ENCODE results near the gene YPEL1.
"Not testable (repeated sequence)": the region's sequence is repeated elsewhere in the genome, so short reads cannot be mapped to it uniquely, and the experiment has no call there.

The YPEL1 gene

DNA sequence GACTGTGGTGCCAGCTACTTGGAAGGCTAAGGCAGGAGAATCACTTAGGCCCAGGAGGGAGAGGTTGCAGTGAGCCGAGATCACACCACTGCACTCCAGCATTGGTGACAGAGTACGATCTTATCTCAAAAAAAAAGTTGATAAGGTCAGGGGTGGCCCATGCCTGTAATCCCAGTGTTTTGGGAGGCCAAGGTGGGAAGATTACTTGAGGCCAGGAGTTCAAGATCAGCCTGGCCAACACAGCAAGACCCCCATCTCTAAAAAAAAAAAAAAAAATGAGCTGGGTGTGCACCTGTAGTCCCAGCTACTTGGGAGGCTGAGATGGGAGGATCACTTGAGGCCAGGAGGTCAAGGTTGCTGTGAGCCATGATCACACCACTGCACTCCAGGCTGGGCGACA, 6.4 kb downstream of the YPEL1 start:
- not testable (repeated sequence) for H3K36me3 ChIP-seq (ENCODE audit: insufficient read depth, low read length); H3K4me3 ChIP-seq (ENCODE audit: low read depth in 1 of 2, low read length in 2 of 2); H3K4me1 ChIP-seq (ENCODE audit: insufficient read depth, low read length); H3K27ac ChIP-seq (ENCODE audit: low read depth, low read length); H3K9me3 ChIP-seq (ENCODE audit: low read length); H3K27me3 ChIP-seq (ENCODE audit: control insufficient read depth in 1 of 2, insufficient read depth in 2 of 2, low read length in 2 of 2); H3K9ac ChIP-seq (ENCODE audit: low read length)

DNA sequence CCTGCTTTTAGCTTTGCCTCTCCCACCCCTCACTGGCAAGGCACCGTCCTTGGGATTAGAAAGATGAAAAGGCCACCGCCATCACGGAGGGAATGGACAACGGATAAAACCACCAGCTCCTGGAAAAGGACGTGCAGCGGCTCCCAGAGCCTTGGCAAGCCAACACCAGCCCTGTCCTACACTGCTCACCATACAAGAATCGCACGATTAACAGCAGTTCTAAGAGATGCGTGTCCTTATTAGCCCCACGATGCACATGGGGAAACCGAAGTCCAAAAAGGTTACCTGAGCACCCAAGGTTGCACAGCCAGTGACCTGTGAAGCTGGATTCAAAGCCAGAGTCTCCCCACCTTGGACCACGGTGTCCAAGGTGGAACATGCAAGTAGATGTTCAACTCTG, 7.3 kb downstream of the YPEL1 start:
- no peak overlapping the region for H3K4me3 ChIP-seq (ENCODE audit: low read depth in 1 of 2, low read length in 2 of 2)
- no peaks in the 10 kb centered on the region for H3K27me3 ChIP-seq (ENCODE audit: control insufficient read depth in 1 of 2, insufficient read depth in 2 of 2, low read length in 2 of 2)
- H3K9ac ChIP-seq (ENCODE audit: low read length) = no peak overlapping the region
- no peak overlapping the region for H3K27ac ChIP-seq (ENCODE audit: low read depth, low read length)
- H3K9me3 ChIP-seq (ENCODE audit: low read length) = no peaks in the 10 kb centered on the region
- H3K36me3 ChIP-seq (ENCODE audit: insufficient read depth, low read length) = no peaks in the 10 kb centered on the region
- no peaks in the 10 kb centered on the region for H3K4me1 ChIP-seq (ENCODE audit: insufficient read depth, low read length)

DNA sequence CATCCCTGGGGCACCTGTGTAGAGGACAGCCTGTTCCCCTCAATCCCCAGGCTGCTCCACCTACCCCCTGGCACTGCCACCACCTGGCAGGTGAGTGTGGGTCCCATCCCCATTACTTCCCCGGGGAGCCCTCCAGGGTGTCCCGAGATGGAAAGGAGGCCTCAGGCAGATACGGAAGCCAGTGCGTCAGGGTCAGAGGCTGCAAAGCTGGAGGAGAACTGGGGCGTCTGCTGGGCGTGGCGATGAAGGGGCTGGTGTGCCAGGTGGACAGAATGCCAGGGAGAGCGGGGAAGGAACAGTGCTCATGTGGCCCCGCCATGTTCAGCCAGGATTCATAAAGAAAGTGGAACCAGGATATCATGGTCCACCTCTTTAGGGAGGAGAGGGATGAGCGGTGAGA, 7.8 kb downstream of the YPEL1 start:
- Histone ChIP-seq H3K9me3 (ENCODE audit: low read length) (no peaks in the 10 kb centered on the region), H3K27ac (ENCODE audit: low read depth, low read length) (no peak overlapping the region), H3K4me3 (ENCODE audit: low read depth in 1 of 2, low read length in 2 of 2) (no peak overlapping the region), H3K36me3 (ENCODE audit: insufficient read depth, low read length) (no peaks in the 10 kb centered on the region), H3K4me1 (ENCODE audit: insufficient read depth, low read length) (no peaks in the 10 kb centered on the region), H3K9ac (ENCODE audit: low read length) (no peak overlapping the region), H3K27me3 (ENCODE audit: control insufficient read depth in 1 of 2, insufficient read depth in 2 of 2, low read length in 2 of 2) (no peaks in the 10 kb centered on the region)

DNA sequence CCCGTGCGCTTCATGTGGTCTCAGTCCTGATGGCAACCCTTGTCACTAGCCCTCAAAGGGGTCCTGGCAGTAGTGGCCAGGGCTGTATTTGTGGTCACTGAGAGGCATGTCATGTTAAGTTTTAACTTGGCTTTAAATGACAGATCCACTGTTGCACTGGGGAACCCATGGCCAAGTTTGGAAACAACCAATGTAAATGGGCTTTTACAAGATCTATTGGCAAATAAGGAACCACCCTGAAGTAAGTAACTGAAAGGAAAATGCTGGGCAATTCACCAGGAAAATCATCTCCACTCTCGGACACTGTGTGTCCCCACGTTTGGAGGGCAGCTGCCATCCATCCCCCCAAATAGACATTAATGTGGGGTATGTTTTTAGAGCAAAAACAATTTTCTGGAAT, 8.4 kb downstream of the YPEL1 start:
- no peaks in the 10 kb centered on the region for H3K9me3 ChIP-seq (ENCODE audit: low read length)
- no peaks in the 10 kb centered on the region for H3K36me3 ChIP-seq (ENCODE audit: insufficient read depth, low read length)
- H3K27me3 ChIP-seq (ENCODE audit: control insufficient read depth in 1 of 2, insufficient read depth in 2 of 2, low read length in 2 of 2) = no peaks in the 10 kb centered on the region
- H3K4me3 ChIP-seq (ENCODE audit: low read depth in 1 of 2, low read length in 2 of 2) = no peak overlapping the region
- no peaks in the 10 kb centered on the region for H3K4me1 ChIP-seq (ENCODE audit: insufficient read depth, low read length)
- H3K27ac ChIP-seq (ENCODE audit: low read depth, low read length) = no peak overlapping the region
- no peak overlapping the region for H3K9ac ChIP-seq (ENCODE audit: low read length)

DNA sequence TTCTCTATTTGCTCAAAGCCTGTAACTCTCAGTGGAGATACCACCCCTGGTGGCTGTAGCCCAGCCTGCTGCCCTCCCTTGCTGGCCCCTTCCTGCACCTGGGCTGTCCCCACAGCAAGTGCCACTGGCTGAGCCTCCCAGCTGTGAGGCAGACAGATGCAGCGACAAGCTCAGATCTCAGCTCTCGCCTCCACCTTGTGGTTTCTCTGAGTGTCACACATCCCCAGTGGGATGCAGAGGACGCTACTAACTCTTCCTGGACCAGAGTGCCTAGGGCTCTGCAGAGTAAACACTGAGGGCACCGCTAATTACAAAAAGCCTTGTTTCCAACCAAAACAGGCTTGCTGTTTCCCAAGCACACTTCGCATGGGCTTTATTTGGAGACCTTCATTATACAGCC, 8.9 kb downstream of the YPEL1 start:
- Histone ChIP-seq H3K4me1 (ENCODE audit: insufficient read depth, low read length) (no peaks in the 10 kb centered on the region), H3K27me3 (ENCODE audit: control insufficient read depth in 1 of 2, insufficient read depth in 2 of 2, low read length in 2 of 2) (no peaks in the 10 kb centered on the region), H3K27ac (ENCODE audit: low read depth, low read length) (no peak overlapping the region), H3K9ac (ENCODE audit: low read length) (no peak overlapping the region), H3K4me3 (ENCODE audit: low read depth in 1 of 2, low read length in 2 of 2) (no peak overlapping the region), H3K36me3 (ENCODE audit: insufficient read depth, low read length) (no peaks in the 10 kb centered on the region), H3K9me3 (ENCODE audit: low read length) (no peaks in the 10 kb centered on the region)

DNA sequence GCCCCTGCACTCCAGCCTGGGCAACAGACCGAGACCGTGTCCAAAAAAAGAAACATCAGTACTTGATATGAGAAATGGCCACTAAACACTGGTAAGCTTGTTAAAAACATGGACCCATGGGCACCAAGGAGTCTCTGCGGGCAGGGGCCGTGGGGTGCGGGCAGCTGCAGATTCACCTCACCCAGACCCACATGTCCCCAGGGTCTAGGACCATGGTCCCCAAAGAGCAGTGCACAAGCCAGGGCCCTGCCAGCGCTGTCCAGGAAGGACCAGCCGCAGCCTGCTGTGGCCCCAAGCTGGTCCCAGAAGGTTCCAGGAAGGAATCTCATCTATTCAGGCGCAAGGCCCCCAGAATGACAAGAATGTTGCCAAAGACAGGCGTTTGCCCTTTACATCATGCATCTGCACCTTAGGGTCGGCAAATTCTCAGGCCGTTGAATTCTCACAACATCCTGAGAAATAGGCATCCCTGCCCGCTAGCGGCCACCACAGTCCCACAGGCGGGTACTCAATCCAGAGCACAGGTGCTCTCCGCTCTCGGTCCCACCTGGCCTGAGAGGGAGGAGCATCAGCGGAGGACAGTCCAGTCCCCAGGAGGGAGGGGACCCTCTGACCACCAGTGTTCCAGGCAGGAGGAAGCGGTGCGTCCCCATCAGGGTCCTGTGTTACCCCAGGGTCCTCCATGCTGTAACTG, 9.5 kb downstream of the YPEL1 start:
- H3K9ac ChIP-seq (ENCODE audit: low read length) = no peak overlapping the region
- H3K4me1 ChIP-seq (ENCODE audit: insufficient read depth, low read length) = no peaks in the 10 kb centered on the region
- H3K27me3 ChIP-seq (ENCODE audit: control insufficient read depth in 1 of 2, insufficient read depth in 2 of 2, low read length in 2 of 2) = no peaks in the 10 kb centered on the region
- H3K27ac ChIP-seq (ENCODE audit: low read depth, low read length) = no peak overlapping the region
- H3K4me3 ChIP-seq (ENCODE audit: low read depth in 1 of 2, low read length in 2 of 2) = no peak overlapping the region
- H3K36me3 ChIP-seq (ENCODE audit: insufficient read depth, low read length) = no peaks in the 10 kb centered on the region
- H3K9me3 ChIP-seq (ENCODE audit: low read length) = no peaks in the 10 kb centered on the region

DNA sequence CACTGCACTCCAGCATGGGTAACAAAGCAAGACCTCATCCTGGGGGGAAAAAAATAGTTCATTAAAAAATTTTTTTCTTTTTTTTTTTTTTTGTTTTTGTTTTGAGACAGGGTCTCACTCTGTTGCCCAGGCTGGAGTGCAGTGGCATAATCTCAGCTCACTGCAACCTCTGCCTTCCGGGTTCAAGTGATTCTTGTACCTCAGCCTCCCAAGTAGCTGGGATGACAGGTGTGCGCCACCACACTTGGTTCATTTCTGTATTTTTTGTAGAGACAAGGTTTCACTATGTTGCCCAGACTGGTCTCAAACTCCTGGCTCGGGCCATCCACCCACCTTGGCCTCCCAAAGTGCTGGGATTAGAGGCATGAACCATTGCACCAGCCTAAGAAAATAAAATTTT, 11.1 kb downstream of the YPEL1 start:
- H3K9ac ChIP-seq (ENCODE audit: low read length); H3K27ac ChIP-seq (ENCODE audit: low read depth, low read length); H3K4me1 ChIP-seq (ENCODE audit: insufficient read depth, low read length); H3K27me3 ChIP-seq (ENCODE audit: control insufficient read depth in 1 of 2, insufficient read depth in 2 of 2, low read length in 2 of 2); H3K4me3 ChIP-seq (ENCODE audit: low read depth in 1 of 2, low read length in 2 of 2); H3K36me3 ChIP-seq (ENCODE audit: insufficient read depth, low read length); H3K9me3 ChIP-seq (ENCODE audit: low read length): not testable (repeated sequence)

DNA sequence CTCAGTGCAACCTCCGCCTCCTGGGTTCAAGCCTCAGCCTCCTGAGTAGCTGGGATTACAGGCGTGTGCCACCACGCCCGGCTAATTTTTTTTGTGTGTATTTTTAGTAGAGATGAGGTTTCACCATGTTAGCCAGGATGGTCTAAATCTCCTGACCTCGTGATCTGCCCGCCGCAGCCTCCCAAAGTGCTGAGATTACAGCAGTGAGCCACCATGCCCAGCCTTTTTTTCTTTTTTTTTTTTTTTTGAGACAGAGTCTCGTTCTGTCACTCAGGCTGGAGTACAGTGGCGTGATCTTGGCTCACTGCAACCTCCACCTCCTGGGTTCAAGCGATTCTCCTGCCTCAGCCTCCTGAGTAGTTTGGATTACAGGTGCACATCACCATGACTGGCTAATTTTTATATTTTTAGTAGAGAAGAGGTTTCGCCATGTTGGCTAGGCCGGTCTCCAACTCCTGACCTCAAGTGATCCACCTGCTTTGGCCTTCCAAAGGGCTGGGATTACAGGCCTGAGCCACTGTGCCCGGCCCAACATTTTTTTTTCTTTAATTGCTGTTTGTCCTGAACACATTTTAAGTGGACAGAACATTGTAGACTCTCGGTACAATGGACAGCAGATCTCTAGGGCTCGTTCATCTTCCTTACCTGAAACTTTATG, 14.3 kb downstream of the YPEL1 start:
- H3K27ac ChIP-seq (ENCODE audit: low read depth, low read length); H3K4me1 ChIP-seq (ENCODE audit: insufficient read depth, low read length); H3K9me3 ChIP-seq (ENCODE audit: low read length); H3K9ac ChIP-seq (ENCODE audit: low read length); H3K27me3 ChIP-seq (ENCODE audit: control insufficient read depth in 1 of 2, insufficient read depth in 2 of 2, low read length in 2 of 2); H3K4me3 ChIP-seq (ENCODE audit: low read depth in 1 of 2, low read length in 2 of 2); H3K36me3 ChIP-seq (ENCODE audit: insufficient read depth, low read length): not testable (repeated sequence)

DNA sequence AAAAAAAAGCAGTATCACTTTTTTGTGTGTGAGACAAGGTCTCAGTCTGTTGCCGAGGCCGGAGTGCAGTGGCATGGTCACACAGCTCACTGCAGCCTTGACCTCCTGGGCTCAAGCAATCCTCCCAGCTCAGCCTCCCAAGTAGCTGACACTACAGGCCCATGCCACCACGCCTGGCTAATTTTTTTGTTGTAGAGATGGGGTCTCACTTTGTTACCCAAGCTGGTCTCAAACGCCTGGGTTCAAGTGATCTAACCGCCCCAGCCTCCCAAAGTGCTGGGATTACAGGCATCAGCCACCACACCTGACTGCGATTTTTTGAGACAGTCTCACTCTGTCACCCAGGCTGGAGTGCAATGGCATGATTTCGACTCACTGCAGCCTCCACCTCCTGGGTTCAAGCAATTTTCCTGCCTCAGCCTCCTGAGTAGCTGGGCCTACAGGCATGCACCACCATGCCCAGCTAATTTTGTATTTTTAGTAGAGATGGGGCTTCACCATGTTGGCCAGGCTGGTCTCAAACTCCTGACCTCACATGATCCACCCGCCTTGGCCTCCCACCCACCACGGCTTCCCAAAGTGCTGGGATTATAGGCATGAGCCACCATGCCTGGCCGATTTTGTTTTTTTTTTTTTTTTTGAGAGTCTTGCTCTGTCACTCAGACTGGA, 15.3 kb downstream of the YPEL1 start:
- not testable (repeated sequence) for H3K9ac ChIP-seq (ENCODE audit: low read length); H3K27me3 ChIP-seq (ENCODE audit: control insufficient read depth in 1 of 2, insufficient read depth in 2 of 2, low read length in 2 of 2); H3K4me1 ChIP-seq (ENCODE audit: insufficient read depth, low read length); H3K36me3 ChIP-seq (ENCODE audit: insufficient read depth, low read length); H3K4me3 ChIP-seq (ENCODE audit: low read depth in 1 of 2, low read length in 2 of 2); H3K9me3 ChIP-seq (ENCODE audit: low read length); H3K27ac ChIP-seq (ENCODE audit: low read depth, low read length)

DNA sequence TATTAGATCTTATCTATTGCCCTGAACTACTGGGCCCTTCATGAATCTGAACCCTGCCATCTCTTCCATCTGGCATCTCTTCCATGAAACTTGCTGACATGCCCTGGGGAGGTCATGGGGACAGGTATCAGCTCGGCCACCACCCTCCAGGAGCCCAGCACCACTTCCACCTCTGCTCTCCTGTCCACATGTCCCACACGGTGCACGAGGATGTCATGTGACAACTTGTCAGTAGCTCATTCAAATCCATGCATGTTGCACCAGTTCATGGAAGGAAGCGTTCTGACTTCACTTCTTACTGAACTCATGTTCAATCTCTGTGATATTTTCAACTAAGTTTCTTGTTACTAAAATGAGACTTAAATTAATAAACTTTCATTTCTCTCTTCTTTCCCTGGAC, 16.6 kb downstream of the YPEL1 start:
- Histone ChIP-seq H3K9ac (ENCODE audit: low read length) (no peak overlapping the region), H3K4me1 (ENCODE audit: insufficient read depth, low read length) (no peaks in the 10 kb centered on the region), H3K27ac (ENCODE audit: low read depth, low read length) (no peak overlapping the region), H3K9me3 (ENCODE audit: low read length) (no peaks in the 10 kb centered on the region), H3K36me3 (ENCODE audit: insufficient read depth, low read length) (no peaks in the 10 kb centered on the region), H3K4me3 (ENCODE audit: low read depth in 1 of 2, low read length in 2 of 2) (no peak overlapping the region), H3K27me3 (ENCODE audit: control insufficient read depth in 1 of 2, insufficient read depth in 2 of 2, low read length in 2 of 2) (no peaks in the 10 kb centered on the region)

DNA sequence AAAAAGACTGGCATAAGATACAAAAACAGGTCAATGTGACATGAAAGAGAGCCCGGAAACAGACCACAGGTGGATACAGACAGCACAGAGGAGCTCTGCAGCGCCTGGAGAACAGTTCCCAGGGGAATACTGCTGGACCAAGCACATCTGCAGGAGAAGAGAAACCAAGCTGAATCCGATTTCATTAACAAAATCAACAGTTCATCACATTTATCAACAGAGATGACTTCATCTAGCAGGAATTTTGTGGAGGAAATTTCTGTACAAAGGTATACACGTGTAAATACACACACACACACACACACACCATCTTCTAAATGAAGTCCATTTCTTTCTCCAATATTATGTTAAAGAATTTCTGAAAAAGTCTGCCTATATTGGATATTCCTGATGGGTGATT, 17.1 kb downstream of the YPEL1 start:
- no peaks in the 10 kb centered on the region for H3K9me3 ChIP-seq (ENCODE audit: low read length)
- H3K9ac ChIP-seq (ENCODE audit: low read length) = no peak overlapping the region
- H3K4me1 ChIP-seq (ENCODE audit: insufficient read depth, low read length) = peaks cover 2% of the 10 kb centered on the region
- H3K4me3 ChIP-seq (ENCODE audit: low read depth in 1 of 2, low read length in 2 of 2) = no peak overlapping the region
- no peaks in the 10 kb centered on the region for H3K27me3 ChIP-seq (ENCODE audit: control insufficient read depth in 1 of 2, insufficient read depth in 2 of 2, low read length in 2 of 2)
- H3K36me3 ChIP-seq (ENCODE audit: insufficient read depth, low read length) = no peaks in the 10 kb centered on the region
- H3K27ac ChIP-seq (ENCODE audit: low read depth, low read length) = no peak overlapping the region

Measured in muscle layer of colon (tissue), 2 donors.